ENCODE data around the gene ETAA1.

ETAA1 gene

DNA sequence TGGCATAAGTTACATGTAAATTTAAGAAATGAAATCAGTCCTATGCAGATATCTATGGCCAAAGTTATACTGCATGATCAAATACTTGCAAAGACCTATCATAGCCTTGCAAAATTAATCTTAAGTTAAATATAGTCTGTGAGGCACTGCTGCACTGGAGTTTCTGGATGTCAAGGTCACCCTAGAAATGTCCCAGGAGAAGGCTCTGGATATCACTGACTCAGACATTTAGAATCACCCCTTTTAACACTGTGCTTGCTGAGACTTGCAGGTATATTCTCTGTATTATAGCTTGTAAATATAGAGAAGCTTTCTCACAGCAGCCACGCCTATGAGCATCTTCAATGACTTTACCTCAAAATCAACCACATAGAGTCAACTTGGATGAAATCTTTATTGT, 51.5 kb downstream of the ETAA1 start:
- H3K4me3 ChIP-seq (replicated peaks; ENCODE audit: low read depth, low read length) = no peak overlapping the region
- no peak for DNase-seq (ENCODE audit: low read depth)
- TF ChIP-seq, protein P1, sequence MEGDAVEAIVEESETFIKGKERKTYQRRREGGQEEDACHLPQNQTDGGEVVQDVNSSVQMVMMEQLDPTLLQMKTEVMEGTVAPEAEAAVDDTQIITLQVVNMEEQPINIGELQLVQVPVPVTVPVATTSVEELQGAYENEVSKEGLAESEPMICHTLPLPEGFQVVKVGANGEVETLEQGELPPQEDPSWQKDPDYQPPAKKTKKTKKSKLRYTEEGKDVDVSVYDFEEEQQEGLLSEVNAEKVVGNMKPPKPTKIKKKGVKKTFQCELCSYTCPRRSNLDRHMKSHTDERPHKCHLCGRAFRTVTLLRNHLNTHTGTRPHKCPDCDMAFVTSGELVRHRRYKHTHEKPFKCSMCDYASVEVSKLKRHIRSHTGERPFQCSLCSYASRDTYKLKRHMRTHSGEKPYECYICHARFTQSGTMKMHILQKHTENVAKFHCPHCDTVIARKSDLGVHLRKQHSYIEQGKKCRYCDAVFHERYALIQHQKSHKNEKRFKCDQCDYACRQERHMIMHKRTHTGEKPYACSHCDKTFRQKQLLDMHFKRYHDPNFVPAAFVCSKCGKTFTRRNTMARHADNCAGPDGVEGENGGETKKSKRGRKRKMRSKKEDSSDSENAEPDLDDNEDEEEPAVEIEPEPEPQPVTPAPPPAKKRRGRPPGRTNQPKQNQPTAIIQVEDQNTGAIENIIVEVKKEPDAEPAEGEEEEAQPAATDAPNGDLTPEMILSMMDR (IDR thresholded peaks at IDR 0.05; ENCODE audit: low read length, missing control alignments) = no peak

DNA sequence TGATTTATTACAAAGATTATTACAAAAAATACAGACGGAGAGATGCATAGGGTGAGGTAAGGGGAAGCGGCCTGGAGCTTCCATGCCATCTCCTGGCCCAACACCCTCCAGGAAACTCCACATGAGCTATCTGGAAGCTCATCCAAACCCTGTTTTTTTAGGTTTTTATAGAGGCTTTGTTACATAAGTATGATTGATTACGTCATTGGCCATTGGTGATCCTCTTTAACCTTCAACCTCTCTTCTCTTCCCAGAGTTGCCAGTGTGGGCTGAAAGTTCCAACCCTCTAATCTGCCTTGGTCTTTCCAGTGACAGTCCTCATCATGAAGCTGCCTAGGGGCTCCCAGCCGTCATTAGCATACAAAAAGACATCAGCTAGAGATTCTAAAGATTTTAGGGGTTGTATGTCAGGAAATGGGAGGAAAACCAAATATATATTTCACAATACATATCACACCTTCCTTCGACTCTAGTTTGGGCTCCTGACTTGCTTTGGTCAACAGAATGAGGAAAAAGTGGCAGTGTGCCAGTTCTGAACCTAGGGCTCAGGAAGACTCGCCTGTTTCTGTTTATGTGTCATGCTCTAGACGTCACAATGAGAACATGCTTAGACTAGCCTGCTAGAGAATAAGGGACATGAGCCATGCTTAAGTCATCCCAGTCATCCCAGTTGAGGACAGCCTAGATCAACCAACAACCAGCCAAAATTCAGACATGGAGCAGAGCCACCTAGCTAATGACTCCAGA, 54.1 kb downstream of the ETAA1 start:
- no peak overlapping the region for H3K4me3 ChIP-seq (replicated peaks; ENCODE audit: low read depth, low read length)
- peak; percentile 91 for DNase-seq (ENCODE audit: low read depth)
- TF ChIP-seq, protein P1 (IDR thresholded peaks at IDR 0.05; ENCODE audit: low read length, missing control alignments) = no peak

DNA sequence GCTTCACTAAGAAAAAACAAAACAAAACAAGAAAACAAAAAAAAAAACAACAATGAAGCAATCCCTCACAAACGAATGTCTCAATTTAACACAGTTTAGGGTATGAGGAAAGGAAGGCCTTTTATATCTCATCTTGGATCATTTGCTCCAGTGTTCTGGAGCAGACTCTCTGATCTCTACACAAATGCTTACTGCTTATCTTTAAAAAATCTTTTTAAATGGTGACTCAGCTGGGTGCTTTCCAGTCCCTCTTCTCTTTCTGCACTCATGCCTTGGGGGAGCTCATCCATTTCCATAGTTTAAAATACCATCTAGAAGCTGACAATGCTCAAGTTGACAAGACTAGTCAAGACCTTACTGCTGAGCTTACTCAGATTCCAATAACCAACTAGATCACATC, 56.2 kb downstream of the ETAA1 start:
- TF ChIP-seq, protein P1 (IDR thresholded peaks at IDR 0.05; ENCODE audit: low read length, missing control alignments) = no peak

DNA sequence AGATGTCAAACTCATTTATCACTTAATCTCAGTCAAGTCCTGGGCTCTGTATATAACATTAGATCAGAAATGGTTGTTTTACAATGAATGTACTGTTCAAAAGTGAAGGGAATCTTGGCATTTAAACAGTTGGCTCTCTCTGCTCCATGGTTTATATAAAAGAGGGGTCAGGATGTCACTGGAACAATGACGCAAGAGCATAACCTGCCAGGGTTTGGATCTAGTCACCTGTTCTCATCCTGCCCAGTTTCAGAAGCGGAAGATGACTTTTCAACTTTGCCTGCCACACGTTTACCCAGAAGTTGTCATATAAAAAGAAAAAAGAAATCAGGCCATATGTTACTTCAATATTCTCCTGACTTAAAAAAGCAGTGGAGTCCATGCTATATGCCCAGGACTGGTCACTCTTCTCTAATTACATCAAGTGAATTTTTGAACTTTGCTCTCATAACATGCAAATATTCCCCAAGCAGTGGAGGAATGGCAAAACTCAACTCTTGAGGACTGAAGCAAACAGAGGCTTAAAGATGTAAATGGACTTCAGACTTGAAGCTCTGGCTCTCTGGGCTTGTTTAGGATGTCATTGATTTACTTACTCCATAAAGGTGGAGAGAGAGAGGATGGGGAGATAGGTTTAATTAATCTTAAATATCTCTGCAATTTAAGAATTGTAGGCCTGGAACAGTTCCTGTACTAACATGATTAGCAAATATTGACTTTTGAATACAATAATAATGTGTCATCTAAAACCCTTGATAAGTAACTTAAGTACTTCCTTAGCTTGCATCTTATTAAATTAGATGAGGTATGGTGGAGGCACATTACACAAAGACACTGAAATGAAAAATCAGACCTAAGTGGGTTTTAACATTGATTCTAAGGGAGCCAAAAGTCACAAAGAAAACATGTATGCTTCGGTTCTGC, 58.3 kb downstream of the ETAA1 start:
- TF ChIP-seq, protein P1 (IDR thresholded peaks at IDR 0.05; ENCODE audit: low read length, missing control alignments) = no peak
- no peak for DNase-seq (ENCODE audit: low read depth)
- no peak overlapping the region for H3K4me3 ChIP-seq (replicated peaks; ENCODE audit: low read depth, low read length)

More for the DNA sequence above, 56.2 kb downstream of the ETAA1 start:
- H3K4me3 ChIP-seq (replicated peaks; ENCODE audit: low read depth, low read length) = no peak overlapping the region
- DNase-seq (ENCODE audit: low read depth) = no peak

DNA sequence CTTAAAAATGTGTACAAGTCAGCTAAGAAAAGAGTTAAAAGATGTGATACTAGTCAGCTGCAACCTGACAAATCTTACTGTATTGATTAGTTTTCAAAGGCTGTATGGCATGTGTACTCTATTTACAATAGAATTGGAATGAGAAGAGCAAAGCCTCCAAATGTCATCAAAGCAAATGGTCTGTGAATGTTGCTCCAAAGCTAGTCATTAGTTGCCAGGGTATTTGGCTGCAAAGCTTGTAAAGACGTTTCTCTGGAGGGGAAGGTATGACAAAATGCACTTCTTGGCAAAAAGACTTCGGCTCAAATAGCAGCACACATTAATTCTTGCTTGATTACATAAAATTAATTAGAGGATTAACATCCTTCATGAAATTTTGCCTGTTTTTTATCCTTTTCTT, 59.3 kb downstream of the ETAA1 start:
- H3K4me3 ChIP-seq (replicated peaks; ENCODE audit: low read depth, low read length) = no peak overlapping the region
- DNase-seq (ENCODE audit: low read depth) = no peak
- TF ChIP-seq, protein P1 (IDR thresholded peaks at IDR 0.05; ENCODE audit: low read length, missing control alignments) = no peak

DNA sequence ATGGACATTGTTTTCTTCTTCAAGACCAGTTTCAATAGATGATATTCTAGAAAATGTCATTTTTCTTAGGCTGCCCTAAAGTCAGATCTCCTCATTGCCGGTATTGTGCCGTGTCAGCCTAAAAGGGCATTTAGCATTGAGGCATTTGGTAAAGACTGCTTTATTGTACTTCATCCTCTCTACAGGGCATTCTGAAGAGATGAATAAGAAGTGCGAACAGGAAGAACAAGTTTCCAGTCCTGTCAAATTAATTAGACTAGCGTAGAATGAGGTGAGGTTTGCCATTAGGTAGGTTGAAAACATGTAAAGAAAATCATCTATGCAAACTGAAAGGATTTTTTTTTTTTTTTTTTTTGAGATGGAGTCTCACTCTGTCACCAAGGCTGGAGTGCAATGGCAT, 60.6 kb downstream of the ETAA1 start:
- DNase-seq (ENCODE audit: low read depth) = no peak
- TF ChIP-seq, protein P1 (IDR thresholded peaks at IDR 0.05; ENCODE audit: low read length, missing control alignments) = no peak

More for the DNA sequence above, 60.6 kb downstream of the ETAA1 start:
- no peak overlapping the region for H3K4me3 ChIP-seq (replicated peaks; ENCODE audit: low read depth, low read length)
